K562 (cell line): ENCODE results near the gene PSME1. TPM values are rescaled to one million over a fixed set of nuclear protein-coding genes. Genes with fewer than 3 reads are reported as not detected.
A peak's percentile ranks its signal among the peaks of the same experiment; 100 is the strongest.

Experiments used
- DLX4 ChIP-seq: fragments of 250-450 bp; sonication (Bioruptor Pico); IDR thresholded peaks from 2 replicates; pipeline ENCODE4 v1.6.1; 2021; ENCODE audit warnings: mild to moderate bottlenecking
- LEF1 ChIP-seq: fragments of 450-650 bp; IDR thresholded peaks from 2 replicates; pipeline ENCODE4 v1.6.1; 2016; ENCODE audit warnings: mild to moderate bottlenecking
- PCBP1 ChIP-seq: fragments of 200-400 bp; formaldehyde crosslinking; IDR thresholded peaks from 2 replicates; pipeline ENCODE4 v1.6.1; 2018; ENCODE audit warnings: mild to moderate bottlenecking, low read depth, low read length; ENCODE audit not compliant: poor library complexity, severe bottlenecking
- PTTG1 ChIP-seq: fragments of 450-650 bp; IDR thresholded peaks from 2 replicates; pipeline ENCODE4 v1.6.1; 2016; ENCODE audit warnings: low read depth, mild to moderate bottlenecking, missing genetic modification characterization, missing compliant biosample characterization
- RAD51 ChIP-seq: fragments of 450-650 bp; IDR thresholded peaks from 2 replicates; pipeline ENCODE4 v1.7.1; 2016; ENCODE audit warnings: low read depth, mild to moderate bottlenecking, borderline replicate concordance
- RCOR1 ChIP-seq, 2 experiments: IDR thresholded peaks; 2 replicates each; pipeline ENCODE4 v1.6.1; 2012; ENCODE audit warnings: low read depth in 2 of 2, low read length in 2 of 2, borderline replicate concordance in 1 of 2, improper control_type of control experiment in 1 of 2
- SAFB2 ChIP-seq: fragments of 200-400 bp; formaldehyde crosslinking; IDR thresholded peaks from 2 replicates; pipeline ENCODE4 v1.6.1; 2018; ENCODE audit warnings: borderline replicate concordance, low read length, low read depth, moderate library complexity; ENCODE audit not compliant: severe bottlenecking
- SMAD1 ChIP-seq: fragments of 150-350 bp; IDR thresholded peaks from 2 replicates; pipeline ENCODE4 v1.6.1; 2014; ENCODE audit warnings: low read length, low read depth; ENCODE audit not compliant: partially characterized antibody
- TBP ChIP-seq: optimal IDR thresholded peaks from 2 replicates; pipeline ENCODE3; 2011; ENCODE audit warnings: low read depth, low read length, improper control_type of control experiment
- XRCC4 ChIP-seq: IDR thresholded peaks from one replicate; pipeline ENCODE4 v1.6.1; 2011; ENCODE audit not compliant: insufficient read depth, insufficient read length; ENCODE audit errors: extremely low read depth
- ZBTB17 ChIP-seq: fragments of 450-650 bp; formaldehyde crosslinking; IDR thresholded peaks from 2 replicates; pipeline ENCODE4 v1.4.0; 2020; ENCODE audit warnings: mild to moderate bottlenecking
- ZFPM2 ChIP-seq: fragments of 250-450 bp; sonication (Bioruptor Pico); IDR thresholded peaks from 2 replicates; pipeline ENCODE4 v1.5.1; 2022; ENCODE audit warnings: mild to moderate bottlenecking
- ZNF175 ChIP-seq: fragments of 200-800 bp; sonication (Bioruptor generic); IDR thresholded peaks from 2 replicates; pipeline ENCODE4 v1.6.1; 2016; ENCODE audit warnings: low read depth, mild to moderate bottlenecking, missing genetic modification characterization, missing compliant biosample characterization
- ZNF551 ChIP-seq: fragments of 250-450 bp; sonication (Bioruptor Pico); IDR thresholded peaks from 2 replicates; pipeline ENCODE4 v1.5.0; 2021; ENCODE audit warnings: mild to moderate bottlenecking, moderate library complexity
- ZNF586 ChIP-seq: fragments of 450-650 bp; formaldehyde crosslinking; conservative IDR thresholded peaks from 2 replicates; pipeline ENCODE4 v1.4.0; 2020; ENCODE audit warnings: mild to moderate bottlenecking, moderate library complexity
- polyA plus RNA-seq, 8 experiments: library from polyadenylated mRNA; depleted of rRNA in 4 of 8; stranded (reverse) in 5 of 8; unstranded in 3 of 8; fragments of >200 nt; fragmentation: Nextera tagmentation in 2 of 8; fragmentation: Illumina TruSeq in 1 of 8; extraction: Ambion mirVana in 2 of 8; extraction: Trizol in 1 of 8; gene quantifications; 2 replicates each; pipeline versions ENCODE4 v1.2.1 to v1.2.3, GENCODE V29; 2011 to 2014; ENCODE audit warnings: inconsistent platforms in 1 of 8, missing spikeins in 1 of 8
- total RNA-seq, 7 experiments: library from RNA; depleted of rRNA in 6 of 7; stranded (reverse); fragments of >200 nt in 6 of 7; fragmentation: Illumina TruSeq in 2 of 7; extraction: Trizol in 2 of 7; gene quantifications; 2 replicates each; pipeline versions ENCODE4 v1.2.1 to v1.2.3, GENCODE V29; 2011 to 2021; ENCODE audit warnings: low replicate concordance in 1 of 7
- TF ChIP-seq, protein P1 (sequence below): fragments of 200-600 bp; sonication (generic); IDR thresholded peaks from one replicate; pipeline ENCODE4 v1.6.1; 2012; ENCODE audit warnings: mild to moderate bottlenecking, low read depth, low read length, inconsistent platforms

Gene PSME1
- total and polyA plus RNA-seq, 9 of the 15 experiments (the other 6 are each of a cell fraction or from before 2014, with no cell fraction given): 20.3 to 180 (median 67.5) TPM

- TF ChIP-seq, protein P1, sequence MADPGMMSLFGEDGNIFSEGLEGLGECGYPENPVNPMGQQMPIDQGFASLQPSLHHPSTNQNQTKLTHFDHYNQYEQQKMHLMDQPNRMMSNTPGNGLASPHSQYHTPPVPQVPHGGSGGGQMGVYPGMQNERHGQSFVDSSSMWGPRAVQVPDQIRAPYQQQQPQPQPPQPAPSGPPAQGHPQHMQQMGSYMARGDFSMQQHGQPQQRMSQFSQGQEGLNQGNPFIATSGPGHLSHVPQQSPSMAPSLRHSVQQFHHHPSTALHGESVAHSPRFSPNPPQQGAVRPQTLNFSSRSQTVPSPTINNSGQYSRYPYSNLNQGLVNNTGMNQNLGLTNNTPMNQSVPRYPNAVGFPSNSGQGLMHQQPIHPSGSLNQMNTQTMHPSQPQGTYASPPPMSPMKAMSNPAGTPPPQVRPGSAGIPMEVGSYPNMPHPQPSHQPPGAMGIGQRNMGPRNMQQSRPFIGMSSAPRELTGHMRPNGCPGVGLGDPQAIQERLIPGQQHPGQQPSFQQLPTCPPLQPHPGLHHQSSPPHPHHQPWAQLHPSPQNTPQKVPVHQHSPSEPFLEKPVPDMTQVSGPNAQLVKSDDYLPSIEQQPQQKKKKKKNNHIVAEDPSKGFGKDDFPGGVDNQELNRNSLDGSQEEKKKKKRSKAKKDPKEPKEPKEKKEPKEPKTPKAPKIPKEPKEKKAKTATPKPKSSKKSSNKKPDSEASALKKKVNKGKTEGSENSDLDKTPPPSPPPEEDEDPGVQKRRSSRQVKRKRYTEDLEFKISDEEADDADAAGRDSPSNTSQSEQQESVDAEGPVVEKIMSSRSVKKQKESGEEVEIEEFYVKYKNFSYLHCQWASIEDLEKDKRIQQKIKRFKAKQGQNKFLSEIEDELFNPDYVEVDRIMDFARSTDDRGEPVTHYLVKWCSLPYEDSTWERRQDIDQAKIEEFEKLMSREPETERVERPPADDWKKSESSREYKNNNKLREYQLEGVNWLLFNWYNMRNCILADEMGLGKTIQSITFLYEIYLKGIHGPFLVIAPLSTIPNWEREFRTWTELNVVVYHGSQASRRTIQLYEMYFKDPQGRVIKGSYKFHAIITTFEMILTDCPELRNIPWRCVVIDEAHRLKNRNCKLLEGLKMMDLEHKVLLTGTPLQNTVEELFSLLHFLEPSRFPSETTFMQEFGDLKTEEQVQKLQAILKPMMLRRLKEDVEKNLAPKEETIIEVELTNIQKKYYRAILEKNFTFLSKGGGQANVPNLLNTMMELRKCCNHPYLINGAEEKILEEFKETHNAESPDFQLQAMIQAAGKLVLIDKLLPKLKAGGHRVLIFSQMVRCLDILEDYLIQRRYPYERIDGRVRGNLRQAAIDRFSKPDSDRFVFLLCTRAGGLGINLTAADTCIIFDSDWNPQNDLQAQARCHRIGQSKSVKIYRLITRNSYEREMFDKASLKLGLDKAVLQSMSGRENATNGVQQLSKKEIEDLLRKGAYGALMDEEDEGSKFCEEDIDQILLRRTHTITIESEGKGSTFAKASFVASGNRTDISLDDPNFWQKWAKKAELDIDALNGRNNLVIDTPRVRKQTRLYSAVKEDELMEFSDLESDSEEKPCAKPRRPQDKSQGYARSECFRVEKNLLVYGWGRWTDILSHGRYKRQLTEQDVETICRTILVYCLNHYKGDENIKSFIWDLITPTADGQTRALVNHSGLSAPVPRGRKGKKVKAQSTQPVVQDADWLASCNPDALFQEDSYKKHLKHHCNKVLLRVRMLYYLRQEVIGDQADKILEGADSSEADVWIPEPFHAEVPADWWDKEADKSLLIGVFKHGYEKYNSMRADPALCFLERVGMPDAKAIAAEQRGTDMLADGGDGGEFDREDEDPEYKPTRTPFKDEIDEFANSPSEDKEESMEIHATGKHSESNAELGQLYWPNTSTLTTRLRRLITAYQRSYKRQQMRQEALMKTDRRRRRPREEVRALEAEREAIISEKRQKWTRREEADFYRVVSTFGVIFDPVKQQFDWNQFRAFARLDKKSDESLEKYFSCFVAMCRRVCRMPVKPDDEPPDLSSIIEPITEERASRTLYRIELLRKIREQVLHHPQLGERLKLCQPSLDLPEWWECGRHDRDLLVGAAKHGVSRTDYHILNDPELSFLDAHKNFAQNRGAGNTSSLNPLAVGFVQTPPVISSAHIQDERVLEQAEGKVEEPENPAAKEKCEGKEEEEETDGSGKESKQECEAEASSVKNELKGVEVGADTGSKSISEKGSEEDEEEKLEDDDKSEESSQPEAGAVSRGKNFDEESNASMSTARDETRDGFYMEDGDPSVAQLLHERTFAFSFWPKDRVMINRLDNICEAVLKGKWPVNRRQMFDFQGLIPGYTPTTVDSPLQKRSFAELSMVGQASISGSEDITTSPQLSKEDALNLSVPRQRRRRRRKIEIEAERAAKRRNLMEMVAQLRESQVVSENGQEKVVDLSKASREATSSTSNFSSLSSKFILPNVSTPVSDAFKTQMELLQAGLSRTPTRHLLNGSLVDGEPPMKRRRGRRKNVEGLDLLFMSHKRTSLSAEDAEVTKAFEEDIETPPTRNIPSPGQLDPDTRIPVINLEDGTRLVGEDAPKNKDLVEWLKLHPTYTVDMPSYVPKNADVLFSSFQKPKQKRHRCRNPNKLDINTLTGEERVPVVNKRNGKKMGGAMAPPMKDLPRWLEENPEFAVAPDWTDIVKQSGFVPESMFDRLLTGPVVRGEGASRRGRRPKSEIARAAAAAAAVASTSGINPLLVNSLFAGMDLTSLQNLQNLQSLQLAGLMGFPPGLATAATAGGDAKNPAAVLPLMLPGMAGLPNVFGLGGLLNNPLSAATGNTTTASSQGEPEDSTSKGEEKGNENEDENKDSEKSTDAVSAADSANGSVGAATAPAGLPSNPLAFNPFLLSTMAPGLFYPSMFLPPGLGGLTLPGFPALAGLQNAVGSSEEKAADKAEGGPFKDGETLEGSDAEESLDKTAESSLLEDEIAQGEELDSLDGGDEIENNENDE: no peak
- TF ChIP-seq SMAD1 (peak; percentile 60), ZNF586 (CRISPR knock-in tag) (no peak), ZNF551 (no peak), DLX4 (CRISPR knock-in tag) (no peak), ZNF175 (CRISPR knock-in tag) (no peak), LEF1 (no peak; the same call in 1 of the 2 replicates), PCBP1 (peak; percentile 95), SAFB2 (no peak), XRCC4 (no peak), ZBTB17 (CRISPR knock-in tag) (peak; percentile 68), RCOR1 (IDR thresholded peaks at IDR 0.05; ENCODE audit: borderline replicate concordance in 1 of 2, low read depth in 2 of 2, low read length in 2 of 2) (no peak), PTTG1 (tag) (no peak), TBP (peak; percentile 64), RAD51 (no peak), ZFPM2 (CRISPR knock-in tag) (no peak)
Measured at GRCh38 chr14:24093901-24094840, 41.8 kb upstream of the PSME1 start, which contains the start of gene PCK2 (continued).
